Mucosa of rectum (tissue), 2 donors: ENCODE results near the gene RSRC1.

Experiments used
- H3K27ac ChIP-seq, 2 donors: one replicate each; pipeline ENCODE4 v1.7.0; 2013; ENCODE audit warnings: inconsistent platforms in 2 of 2, low read depth in 2 of 2, low read length in 2 of 2
- H3K27me3 ChIP-seq, 2 donors: one replicate each; pipeline ENCODE4 v1.7.0; 2013; ENCODE audit warnings: low read length in 2 of 2; ENCODE audit not compliant: control insufficient read depth in 2 of 2, insufficient read depth in 2 of 2
- H3K36me3 ChIP-seq, 2 donors: one replicate each; pipeline ENCODE4 v1.7.0; 2013; ENCODE audit warnings: low read length in 2 of 2; ENCODE audit not compliant: control insufficient read depth in 2 of 2, insufficient read depth in 2 of 2
- H3K4me1 ChIP-seq, 2 donors: one replicate each; pipeline ENCODE4 v1.7.0; 2013; ENCODE audit warnings: low read length in 2 of 2, mild to moderate bottlenecking in 1 of 2; ENCODE audit not compliant: control insufficient read depth in 2 of 2, insufficient read depth in 2 of 2
- H3K4me3 ChIP-seq, 2 donors: one replicate each; pipeline ENCODE4 v1.7.0; 2013; ENCODE audit warnings: low read length in 2 of 2
- H3K9ac ChIP-seq, 2 donors: one replicate each; pipeline ENCODE4 v1.7.0; 2013; ENCODE audit warnings: low read length in 2 of 2, low read depth in 1 of 2, mild to moderate bottlenecking in 1 of 2
- H3K9me3 ChIP-seq, 2 donors: one replicate each; pipeline ENCODE4 v1.7.0; 2013; ENCODE audit warnings: low read length in 2 of 2; ENCODE audit not compliant: control insufficient read depth in 2 of 2
- donor health status: healthy.
- donor health status: Normal muscosa, but diverticular disease.

The RSRC1 gene

GRCh38 chr3:158447408-158447807 is 337.5 kb downstream of the RSRC1 start:
- no peaks in the 10 kb centered on the region for H3K36me3 ChIP-seq
- H3K27ac ChIP-seq: no peak overlapping the region
- H3K27me3 ChIP-seq: no peaks in the 10 kb centered on the region
- no peaks in the 10 kb centered on the region for H3K4me1 ChIP-seq
- H3K9me3 ChIP-seq: no peaks in the 10 kb centered on the region
- no peak overlapping the region for H3K9ac ChIP-seq
- H3K4me3 ChIP-seq: no peak overlapping the region

GRCh38 chr3:158451405-158452055 is 341.6 kb downstream of the RSRC1 start:
- Histone ChIP-seq H3K36me3 (no peaks in the 10 kb centered on the region), H3K9ac (no peak overlapping the region), H3K4me3 (no peak overlapping the region), H3K4me1 (no peaks in the 10 kb centered on the region), H3K27ac (no peak overlapping the region), H3K9me3 (no peaks in the 10 kb centered on the region), H3K27me3 (no peaks in the 10 kb centered on the region)

DNA sequence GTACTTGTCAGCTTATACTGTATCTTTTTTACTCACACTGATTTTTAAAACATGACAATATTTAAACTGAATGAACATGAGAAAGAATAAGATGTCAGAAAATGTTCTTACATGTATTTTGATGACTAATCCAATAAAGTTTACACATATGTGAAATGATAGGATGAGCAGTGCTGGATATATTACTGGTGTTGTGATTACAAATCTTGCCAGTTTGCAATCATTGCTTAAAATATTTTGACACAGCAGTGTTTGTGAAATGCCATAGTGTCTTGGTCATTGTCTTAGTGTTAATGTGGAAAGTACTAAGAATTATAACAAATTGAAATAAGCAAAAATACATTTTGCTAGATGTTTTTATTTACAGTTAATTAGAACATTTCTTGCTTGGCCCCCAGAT is 342.4 kb downstream of the RSRC1 start:
- no peak overlapping the region for H3K27ac ChIP-seq
- no peaks in the 10 kb centered on the region for H3K27me3 ChIP-seq
- H3K36me3 ChIP-seq: no peaks in the 10 kb centered on the region
- H3K4me1 ChIP-seq: no peaks in the 10 kb centered on the region
- no peak overlapping the region for H3K4me3 ChIP-seq
- H3K9ac ChIP-seq: no peak overlapping the region
- H3K9me3 ChIP-seq: no peaks in the 10 kb centered on the region

DNA sequence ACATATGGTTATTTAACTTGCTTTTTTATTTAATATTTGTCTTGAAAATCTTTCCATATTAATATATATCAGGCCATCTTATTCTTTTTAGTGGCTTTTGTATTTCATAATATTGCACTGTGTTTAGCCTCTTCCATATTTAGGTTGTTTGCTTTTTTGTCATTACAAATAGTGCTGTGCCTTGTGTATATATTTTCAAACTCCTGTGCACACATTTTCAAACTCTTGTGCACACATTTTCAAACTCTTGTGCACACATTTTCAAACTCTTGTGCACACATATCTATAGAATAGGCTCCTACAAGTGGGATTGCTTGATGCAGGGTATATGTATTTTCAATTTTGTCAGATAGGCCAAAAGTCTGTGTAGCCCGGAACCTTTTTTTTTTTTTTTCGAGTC is 343.1 kb downstream of the RSRC1 start:
- no peaks in the 10 kb centered on the region for H3K9me3 ChIP-seq
- no peak overlapping the region for H3K9ac ChIP-seq
- H3K36me3 ChIP-seq: no peaks in the 10 kb centered on the region
- H3K4me1 ChIP-seq: no peaks in the 10 kb centered on the region
- no peak overlapping the region for H3K27ac ChIP-seq
- H3K4me3 ChIP-seq: no peak overlapping the region
- no peaks in the 10 kb centered on the region for H3K27me3 ChIP-seq

GRCh38 chr3:158453865-158454264 is 344.0 kb downstream of the RSRC1 start:
- no peaks in the 10 kb centered on the region for H3K27me3 ChIP-seq
- no peaks in the 10 kb centered on the region for H3K4me1 ChIP-seq
- H3K9me3 ChIP-seq: no peaks in the 10 kb centered on the region
- no peak overlapping the region for H3K27ac ChIP-seq
- no peaks in the 10 kb centered on the region for H3K36me3 ChIP-seq
- H3K9ac ChIP-seq: no peak overlapping the region
- no peak overlapping the region for H3K4me3 ChIP-seq

GRCh38 chr3:158455406-158455805 is 345.5 kb downstream of the RSRC1 start:
- H3K36me3 ChIP-seq: no peaks in the 10 kb centered on the region

GRCh38 chr3:158456114-158456513 is 346.2 kb downstream of the RSRC1 start:
- H3K4me3 ChIP-seq: no peak overlapping the region
- H3K27ac ChIP-seq: no peak overlapping the region
- no peaks in the 10 kb centered on the region for H3K9me3 ChIP-seq
- H3K4me1 ChIP-seq: no peaks in the 10 kb centered on the region
- H3K27me3 ChIP-seq: no peaks in the 10 kb centered on the region
- H3K36me3 ChIP-seq: no peaks in the 10 kb centered on the region
- H3K9ac ChIP-seq: no peak overlapping the region

More at GRCh38 chr3:158455406-158455805, 345.5 kb downstream of the RSRC1 start:
- H3K9me3 ChIP-seq: no peaks in the 10 kb centered on the region
- no peak overlapping the region for H3K27ac ChIP-seq
- no peaks in the 10 kb centered on the region for H3K27me3 ChIP-seq
- no peak overlapping the region for H3K4me3 ChIP-seq
- H3K4me1 ChIP-seq: no peaks in the 10 kb centered on the region
- H3K9ac ChIP-seq: no peak overlapping the region

DNA sequence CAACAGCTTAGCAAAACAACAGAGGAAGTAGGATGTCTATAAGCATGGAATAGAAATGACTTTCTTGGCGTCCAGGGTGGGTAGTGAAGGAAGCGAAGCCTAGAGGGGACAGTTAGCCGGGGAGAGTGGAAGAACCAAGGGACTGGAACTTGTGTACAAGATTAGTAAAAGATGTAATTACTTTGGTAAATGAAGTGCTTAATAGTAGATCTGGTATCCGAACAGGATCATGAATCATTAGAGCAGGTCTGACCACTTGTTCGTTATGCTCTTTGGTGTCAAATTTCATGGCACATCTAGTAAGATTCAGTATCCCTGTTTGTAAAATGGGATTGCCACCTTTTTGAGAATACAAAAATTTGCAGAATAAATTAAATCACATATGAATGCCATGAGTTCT is 348.6 kb downstream of the RSRC1 start:
- Histone ChIP-seq H3K36me3 (no peaks in the 10 kb centered on the region), H3K4me3 (no peak overlapping the region), H3K4me1 (no peaks in the 10 kb centered on the region), H3K27ac (no peak overlapping the region), H3K9ac (no peak overlapping the region), H3K9me3 (no peaks in the 10 kb centered on the region), H3K27me3 (no peaks in the 10 kb centered on the region)

GRCh38 chr3:158460926-158461325 is 351.0 kb downstream of the RSRC1 start:
- Histone ChIP-seq H3K27ac (no peak overlapping the region), H3K36me3 (no peaks in the 10 kb centered on the region), H3K9ac (no peak overlapping the region), H3K27me3 (no peaks in the 10 kb centered on the region), H3K9me3 (no peaks in the 10 kb centered on the region), H3K4me3 (no peak overlapping the region), H3K4me1 (no peaks in the 10 kb centered on the region)

DNA sequence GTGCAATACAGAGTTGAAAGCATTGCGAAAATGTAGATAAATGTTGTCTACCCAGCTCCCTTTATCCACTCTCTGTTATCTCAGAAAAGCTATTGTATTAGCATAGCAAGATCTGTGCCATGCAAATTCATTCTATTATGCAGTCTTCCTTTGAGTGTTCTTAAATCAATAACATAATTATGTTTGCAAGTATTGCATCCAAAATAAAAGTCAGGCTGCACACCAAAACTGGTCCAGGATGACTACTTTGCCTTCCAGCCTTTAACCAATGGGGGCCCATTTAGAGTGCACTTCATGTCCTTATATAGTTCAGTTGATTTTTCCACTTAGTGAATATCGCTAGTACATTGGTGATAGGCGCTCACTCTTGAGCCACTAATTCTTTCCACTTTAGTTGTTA is 353.7 kb downstream of the RSRC1 start:
- Histone ChIP-seq H3K27me3 (no peaks in the 10 kb centered on the region), H3K27ac (no peak overlapping the region), H3K9ac (no peak overlapping the region), H3K36me3 (no peaks in the 10 kb centered on the region), H3K4me3 (no peak overlapping the region), H3K9me3 (no peaks in the 10 kb centered on the region), H3K4me1 (no peaks in the 10 kb centered on the region)

DNA sequence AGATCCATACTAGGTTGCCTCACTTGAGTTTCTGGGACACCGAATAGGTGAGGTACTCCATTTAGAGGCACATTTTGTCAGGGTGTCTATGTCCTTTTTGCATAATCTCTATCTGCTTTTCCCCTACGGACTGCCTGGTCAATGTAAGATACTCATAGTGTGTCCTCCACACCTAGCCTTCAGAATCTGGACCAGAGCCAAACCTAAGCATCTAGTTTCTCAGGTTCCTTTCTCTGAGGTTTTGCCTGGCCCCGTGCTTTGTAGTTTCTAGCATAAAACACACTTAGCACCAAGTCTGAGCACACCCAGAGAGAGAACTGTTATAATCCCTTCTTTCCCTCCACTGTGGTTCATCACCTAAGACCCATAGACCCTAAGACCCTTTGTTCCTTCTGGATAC is 355.2 kb downstream of the RSRC1 start:
- no peaks in the 10 kb centered on the region for H3K4me1 ChIP-seq
- H3K9ac ChIP-seq: no peak overlapping the region
- H3K36me3 ChIP-seq: no peaks in the 10 kb centered on the region
- H3K27ac ChIP-seq: no peak overlapping the region
- no peaks in the 10 kb centered on the region for H3K27me3 ChIP-seq
- no peak overlapping the region for H3K4me3 ChIP-seq
- H3K9me3 ChIP-seq: no peaks in the 10 kb centered on the region
